ENCODE results near the gene HORMAD2.

Gene HORMAD2

DNA sequence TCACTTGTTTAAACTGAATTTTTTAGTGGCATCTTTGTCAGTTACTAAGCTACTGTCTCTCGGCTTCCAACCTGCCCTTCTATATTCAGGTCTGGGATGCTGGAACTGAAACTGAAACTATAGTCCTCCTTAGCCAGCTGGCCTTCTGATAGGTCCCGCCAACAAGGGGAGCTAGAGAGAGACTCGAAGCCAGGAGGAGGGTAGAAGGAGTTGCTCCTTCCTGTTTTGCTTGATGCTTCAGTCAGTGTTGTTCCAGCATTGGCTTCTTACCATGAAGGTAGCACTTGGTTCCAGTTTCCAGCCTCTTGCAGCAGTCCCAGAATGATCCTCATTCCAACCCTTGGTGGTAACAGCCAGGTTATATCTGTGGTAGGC, 32.9 kb upstream of the HORMAD2 start:
- peak; percentile 51 for TF ChIP-seq CTCF (conservative IDR thresholded peaks at IDR 0.05; ENCODE audit: low read length)
- TF ChIP-seq EZH2phosphoT487 (IDR thresholded peaks at IDR 0.05; ENCODE audit: borderline replicate concordance): no peak
- Histone ChIP-seq H3K4me3 (ENCODE audit: low read length, poor library complexity, severe bottlenecking) (peak overlapping the region; percentile 49), H3K4me2 (ENCODE audit: low read depth, low read length, poor library complexity, severe bottlenecking) (peak overlapping the region; percentile 64)

GRCh38 chr22:30048681-30049080, 31.6 kb upstream of the HORMAD2 start:
- peaks cover 18% of the 10 kb centered on the region for H3K4me1 ChIP-seq (ENCODE audit: insufficient read depth, low read length, poor library complexity, severe bottlenecking)
- H2AFZ ChIP-seq (ENCODE audit: low read length): no peak overlapping the region
- no peaks in the 10 kb centered on the region for H3K79me2 ChIP-seq (ENCODE audit: insufficient read depth, low read length)
- no peaks in the 10 kb centered on the region for H3K9me2 ChIP-seq (replicated peaks; ENCODE audit: low read depth, low read length)
- H3K36me3 ChIP-seq (ENCODE audit: insufficient read depth, low read length): no peaks in the 10 kb centered on the region
- H3K27me3 ChIP-seq (ENCODE audit: insufficient read depth, low read length, poor library complexity, severe bottlenecking): no peaks in the 10 kb centered on the region
- H3K9ac ChIP-seq (ENCODE audit: low read depth, low read length, poor library complexity, severe bottlenecking): no peak overlapping the region
- no peak overlapping the region for H3K4me2 ChIP-seq (ENCODE audit: low read depth, low read length, poor library complexity, severe bottlenecking)
- no peaks in the 10 kb centered on the region for H3F3A ChIP-seq (ENCODE audit: low read depth)
- H3K4me3 ChIP-seq (ENCODE audit: low read length, poor library complexity, severe bottlenecking): no peak overlapping the region
- no peaks in the 10 kb centered on the region for H4K20me1 ChIP-seq (ENCODE audit: insufficient read depth, low read length, poor library complexity, severe bottlenecking)
- no peaks in the 10 kb centered on the region for H3K9me3 ChIP-seq (ENCODE audit: insufficient read depth, low read depth, low read length)
- no peak for TF ChIP-seq CTCF (conservative IDR thresholded peaks at IDR 0.05; ENCODE audit: low read length)

More for the DNA sequence above, 32.9 kb upstream of the HORMAD2 start:
- Histone ChIP-seq H2AFZ (ENCODE audit: low read length) (peak overlapping the region; percentile 83), H3K4me1 (ENCODE audit: insufficient read depth, low read length, poor library complexity, severe bottlenecking) (peaks cover 27% of the 10 kb centered on the region), H3K27me3 (ENCODE audit: insufficient read depth, low read length, poor library complexity, severe bottlenecking) (no peaks in the 10 kb centered on the region), H3K36me3 (ENCODE audit: insufficient read depth, low read length) (no peaks in the 10 kb centered on the region), H3F3A (ENCODE audit: low read depth) (no peaks in the 10 kb centered on the region), H3K79me2 (ENCODE audit: insufficient read depth, low read length) (no peaks in the 10 kb centered on the region), H3K9ac (ENCODE audit: low read depth, low read length, poor library complexity, severe bottlenecking) (no peak overlapping the region), H3K9me3 (ENCODE audit: insufficient read depth, low read depth, low read length) (no peaks in the 10 kb centered on the region), H4K20me1 (ENCODE audit: insufficient read depth, low read length, poor library complexity, severe bottlenecking) (no peaks in the 10 kb centered on the region), H3K9me2 (replicated peaks; ENCODE audit: low read depth, low read length) (no peaks in the 10 kb centered on the region)

GRCh38 chr22:30054067-30054763, 26.0 kb upstream of the HORMAD2 start:
- H3K9me2 ChIP-seq (replicated peaks; ENCODE audit: low read depth, low read length): no peaks in the 10 kb centered on the region
- H3K36me3 ChIP-seq (ENCODE audit: insufficient read depth, low read length): no peaks in the 10 kb centered on the region
- TF ChIP-seq EZH2phosphoT487 (IDR thresholded peaks at IDR 0.05; ENCODE audit: borderline replicate concordance) (no peak), CTCF (conservative IDR thresholded peaks at IDR 0.05; ENCODE audit: low read length) (no peak)
- H3K4me1 ChIP-seq (ENCODE audit: insufficient read depth, low read length, poor library complexity, severe bottlenecking): no peaks in the 10 kb centered on the region
- H3K79me2 ChIP-seq (ENCODE audit: insufficient read depth, low read length): no peaks in the 10 kb centered on the region
- H3F3A ChIP-seq (ENCODE audit: low read depth): no peaks in the 10 kb centered on the region
- H3K4me3 ChIP-seq (ENCODE audit: low read length, poor library complexity, severe bottlenecking): no peak overlapping the region
- H3K9ac ChIP-seq (ENCODE audit: low read depth, low read length, poor library complexity, severe bottlenecking): no peak overlapping the region
- peaks cover 3% of the 10 kb centered on the region; the same call in 1 of the 2 replicates for H3K9me3 ChIP-seq (ENCODE audit: insufficient read depth, low read depth, low read length)
- H3K27me3 ChIP-seq (ENCODE audit: insufficient read depth, low read length, poor library complexity, severe bottlenecking): no peaks in the 10 kb centered on the region
- no peak overlapping the region for H2AFZ ChIP-seq (ENCODE audit: low read length)
- no peaks in the 10 kb centered on the region for H4K20me1 ChIP-seq (ENCODE audit: insufficient read depth, low read length, poor library complexity, severe bottlenecking)
- no peak overlapping the region for H3K4me2 ChIP-seq (ENCODE audit: low read depth, low read length, poor library complexity, severe bottlenecking)
